Muscle layer of colon (tissue), 2 donors: ENCODE measurements around the gene SKIL.
A peak's percentile ranks its signal among the peaks of the same experiment; 100 is the strongest.

Experiments used
- H3K27ac ChIP-seq: one replicate; pipeline ENCODE4 v1.7.0; 2013; ENCODE audit warnings: low read depth, mild to moderate bottlenecking, low read length, moderate library complexity
- H3K27me3 ChIP-seq, 2 donors: one replicate each; pipeline ENCODE4 v1.7.0; 2013; ENCODE audit warnings: low read length in 2 of 2, mild to moderate bottlenecking in 2 of 2; ENCODE audit not compliant: insufficient read depth in 2 of 2, control insufficient read depth in 1 of 2
- H3K36me3 ChIP-seq: one replicate; pipeline ENCODE4 v1.7.0; 2013; ENCODE audit warnings: mild to moderate bottlenecking, low read length; ENCODE audit not compliant: insufficient read depth
- H3K4me1 ChIP-seq: one replicate; pipeline ENCODE4 v1.7.0; 2013; ENCODE audit warnings: mild to moderate bottlenecking, low read length; ENCODE audit not compliant: insufficient read depth
- H3K4me3 ChIP-seq, 2 donors: one replicate each; pipeline ENCODE4 v1.7.0; 2013; ENCODE audit warnings: low read length in 2 of 2, low read depth in 1 of 2, mild to moderate bottlenecking in 1 of 2, moderate library complexity in 1 of 2
- H3K9ac ChIP-seq: one replicate; pipeline ENCODE4 v1.7.0; 2013; ENCODE audit warnings: low read length
- H3K9me3 ChIP-seq: one replicate; pipeline ENCODE4 v1.7.0; 2013; ENCODE audit warnings: mild to moderate bottlenecking, low read length
- donor health status: abdominal sarcoma.
- donor health status: Adenocarcinoma of cecum.

SKIL gene

DNA sequence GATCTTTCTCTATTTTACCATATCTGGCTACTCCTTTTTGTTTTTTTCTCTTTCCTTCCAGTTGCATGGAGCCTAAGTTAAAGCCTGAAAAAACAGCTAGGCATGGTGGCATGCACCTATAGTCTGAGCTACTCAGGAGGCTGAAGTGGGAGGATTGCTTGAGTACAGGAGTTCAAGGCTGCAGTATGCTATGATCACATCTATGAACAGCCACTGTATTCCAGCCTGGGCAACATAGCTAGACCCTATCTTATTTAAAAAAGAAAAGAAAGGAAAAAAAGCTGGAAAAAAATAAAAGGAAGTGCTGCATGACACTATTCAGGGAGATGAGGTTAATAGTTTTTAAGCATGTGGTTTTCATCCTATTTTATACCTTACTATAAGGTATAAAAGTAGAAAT is 4.0 kb upstream of the SKIL start:
- Histone ChIP-seq H3K4me3 (no peak overlapping the region), H3K4me1 (peaks cover 14% of the 10 kb centered on the region), H3K27ac (no peak overlapping the region), H3K9me3 (no peaks in the 10 kb centered on the region), H3K9ac (no peak overlapping the region), H3K27me3 (no peaks in the 10 kb centered on the region), H3K36me3 (no peaks in the 10 kb centered on the region)

- Histone ChIP-seq H3K9ac (no peak overlapping the region), H3K4me1 (peaks cover 17% of the 10 kb centered on the region), H3K27me3 (no peaks in the 10 kb centered on the region), H3K36me3 (no peaks in the 10 kb centered on the region), H3K9me3 (no peaks in the 10 kb centered on the region), H3K4me3 (no peak overlapping the region), H3K27ac (no peak overlapping the region)
These were observed 2.8 kb upstream of the SKIL start for GRCh38 chr3:170354760-170355159.

- peak overlapping the region; percentile 65 for H3K9ac ChIP-seq
- H3K4me1 ChIP-seq = peaks cover 28% of the 10 kb centered on the region
- H3K27ac ChIP-seq = peak overlapping the region; percentile 92
- no peaks in the 10 kb centered on the region for H3K27me3 ChIP-seq
- no peaks in the 10 kb centered on the region for H3K36me3 ChIP-seq
- H3K4me3 ChIP-seq = peak overlapping the region; percentile 45 to 87
- no peaks in the 10 kb centered on the region for H3K9me3 ChIP-seq
These were observed 1.5 kb upstream of the SKIL start for GRCh38 chr3:170355738-170356595.

GRCh38 chr3:170356596-170357175 is 829 bp upstream of the SKIL start:
- Histone ChIP-seq H3K36me3 (no peaks in the 10 kb centered on the region), H3K27ac (peak overlapping the region; percentile 92), H3K9me3 (no peaks in the 10 kb centered on the region), H3K27me3 (no peaks in the 10 kb centered on the region), H3K4me1 (peaks cover 35% of the 10 kb centered on the region), H3K4me3 (peak overlapping the region; percentile 45 to 87), H3K9ac (peak overlapping the region; percentile 65)

DNA sequence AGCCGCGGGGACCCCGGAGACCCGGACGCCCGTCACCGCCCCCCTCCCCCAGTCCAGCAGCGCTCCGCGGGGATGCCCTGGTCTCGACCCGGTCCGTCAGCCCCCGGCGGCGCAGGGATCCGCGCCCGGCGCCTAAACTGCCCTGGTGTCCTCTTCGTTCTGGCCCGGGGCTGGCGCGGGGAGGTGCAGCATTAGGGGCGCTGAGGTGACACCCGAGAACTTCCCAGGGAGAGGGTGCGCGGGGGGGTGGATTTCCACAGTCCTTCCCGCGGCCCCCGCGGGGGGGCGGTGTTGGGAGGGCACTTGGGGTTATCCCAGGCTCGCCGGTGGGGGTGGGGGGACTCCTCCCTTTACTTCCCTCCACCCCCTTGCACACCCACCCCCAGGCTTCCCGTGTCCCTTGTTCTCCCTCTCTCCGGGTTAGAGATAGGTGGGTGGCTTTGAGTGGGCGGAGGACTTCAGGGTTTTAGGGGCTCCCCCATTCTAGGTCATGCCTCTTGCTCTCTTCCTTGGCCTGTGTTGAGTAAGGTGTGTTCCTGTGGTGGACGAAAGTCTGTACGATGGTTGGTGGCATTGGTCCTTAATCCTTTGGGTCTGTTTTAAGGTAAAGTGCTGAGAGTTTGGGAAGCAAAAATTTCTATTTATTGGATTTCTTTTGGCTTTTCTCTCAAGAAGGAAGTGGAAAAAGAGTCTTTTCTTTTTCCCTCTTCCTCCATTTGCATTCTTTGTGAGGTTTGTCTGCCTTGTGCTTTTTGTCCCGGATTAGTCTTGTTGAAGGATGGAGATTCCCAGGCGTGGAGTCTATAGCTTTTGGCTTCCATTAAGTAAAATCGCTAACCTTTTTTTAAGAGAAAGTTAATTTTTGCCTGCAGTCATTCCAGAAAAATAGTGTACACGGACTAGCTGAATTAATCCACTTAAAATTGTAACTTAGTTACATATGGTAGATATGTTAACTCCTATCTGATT is 811 bp downstream of the SKIL start:
- peak overlapping the region; percentile 87 for H3K27ac ChIP-seq
- peak overlapping the region; percentile 33 for H3K9ac ChIP-seq
- no peaks in the 10 kb centered on the region for H3K9me3 ChIP-seq
- H3K27me3 ChIP-seq = no peaks in the 10 kb centered on the region
- H3K36me3 ChIP-seq = no peaks in the 10 kb centered on the region
- peak overlapping the region; percentile 74 to 96 for H3K4me3 ChIP-seq
- H3K4me1 ChIP-seq = peaks cover 36% of the 10 kb centered on the region

- Histone ChIP-seq H3K27me3 (no peaks in the 10 kb centered on the region), H3K27ac (peak overlapping the region; percentile 87), H3K4me1 (peaks cover 36% of the 10 kb centered on the region), H3K9me3 (no peaks in the 10 kb centered on the region), H3K36me3 (peaks cover 6% of the 10 kb centered on the region), H3K4me3 (peak overlapping the region; percentile 74 to 96), H3K9ac (no peak overlapping the region)
These were observed 1.7 kb downstream of the SKIL start for GRCh38 chr3:170359178-170359704.

- Histone ChIP-seq H3K9me3 (no peaks in the 10 kb centered on the region), H3K4me3 (no peak overlapping the region), H3K9ac (no peak overlapping the region), H3K27me3 (no peaks in the 10 kb centered on the region), H3K4me1 (peaks cover 33% of the 10 kb centered on the region), H3K27ac (no peak overlapping the region), H3K36me3 (peaks cover 6% of the 10 kb centered on the region)
These were observed 3.0 kb downstream of the SKIL start for GRCh38 chr3:170360466-170360865.

- no peak overlapping the region for H3K4me3 ChIP-seq
- no peak overlapping the region for H3K27ac ChIP-seq
- peaks cover 29% of the 10 kb centered on the region for H3K4me1 ChIP-seq
- no peaks in the 10 kb centered on the region for H3K9me3 ChIP-seq
- no peak overlapping the region for H3K9ac ChIP-seq
- H3K36me3 ChIP-seq = peaks cover 6% of the 10 kb centered on the region
- no peaks in the 10 kb centered on the region for H3K27me3 ChIP-seq
These were observed 3.4 kb downstream of the SKIL start for GRCh38 chr3:170360916-170361315.

DNA sequence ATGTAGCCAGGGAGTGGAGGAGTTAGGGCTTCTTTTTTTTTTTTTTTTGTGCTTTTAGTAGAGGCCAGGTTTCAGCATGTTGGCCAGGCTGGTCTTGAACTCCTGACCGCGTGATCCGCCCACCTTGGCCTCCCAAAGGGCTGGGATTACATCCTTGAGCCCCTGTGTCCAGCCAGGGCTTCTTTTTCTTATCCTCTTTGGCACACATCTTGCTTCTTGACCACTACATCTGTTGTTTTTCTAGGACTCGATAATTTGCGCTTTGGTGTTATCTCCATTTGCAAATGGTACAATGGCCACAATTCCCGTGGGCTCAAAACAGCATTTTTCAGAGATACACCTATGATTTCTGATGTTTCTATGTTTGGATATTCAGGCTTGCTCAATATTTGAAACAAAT is 4.2 kb downstream of the SKIL start:
- peaks cover 6% of the 10 kb centered on the region for H3K36me3 ChIP-seq
- H3K9ac ChIP-seq = no peak overlapping the region
- peaks cover 26% of the 10 kb centered on the region for H3K4me1 ChIP-seq
- H3K27me3 ChIP-seq = no peaks in the 10 kb centered on the region
- no peak overlapping the region for H3K4me3 ChIP-seq
- no peaks in the 10 kb centered on the region for H3K9me3 ChIP-seq
- H3K27ac ChIP-seq = no peak overlapping the region

- no peak overlapping the region for H3K9ac ChIP-seq
- no peak overlapping the region for H3K27ac ChIP-seq
- no peak overlapping the region for H3K4me3 ChIP-seq
- H3K9me3 ChIP-seq = no peaks in the 10 kb centered on the region
- H3K27me3 ChIP-seq = no peaks in the 10 kb centered on the region
- H3K36me3 ChIP-seq = peaks cover 6% of the 10 kb centered on the region
- peaks cover 28% of the 10 kb centered on the region for H3K4me1 ChIP-seq
These were observed 6.0 kb downstream of the SKIL start for GRCh38 chr3:170363471-170363994.

GRCh38 chr3:170364965-170365364 is 7.5 kb downstream of the SKIL start:
- Histone ChIP-seq H3K36me3 (peaks cover 6% of the 10 kb centered on the region), H3K9ac (no peak overlapping the region), H3K9me3 (no peaks in the 10 kb centered on the region), H3K27ac (no peak overlapping the region), H3K27me3 (no peaks in the 10 kb centered on the region), H3K4me3 (no peak overlapping the region), H3K4me1 (peaks cover 24% of the 10 kb centered on the region)
